Body of pancreas (tissue), 4 donors: ENCODE results near the gene RNF112.

Source experiments
- CTCF ChIP-seq, 7 experiments: fragments of 450-650 bp in 4 of 7; fragments of 200-600 bp in 3 of 7; sonication (generic) in 3 of 7; IDR thresholded peaks; one replicate each; pipeline ENCODE4 v1.5.1; 2016 to 2019; ENCODE audit warnings: antibody characterized with exemption in 7 of 7
- POLR2A ChIP-seq, 3 donors: fragments of 450-650 bp; IDR thresholded peaks; one replicate each; pipeline ENCODE4 v1.6.1; 2016; ENCODE audit warnings: antibody characterized with exemption in 3 of 3, mild to moderate bottlenecking in 2 of 3

DNA sequence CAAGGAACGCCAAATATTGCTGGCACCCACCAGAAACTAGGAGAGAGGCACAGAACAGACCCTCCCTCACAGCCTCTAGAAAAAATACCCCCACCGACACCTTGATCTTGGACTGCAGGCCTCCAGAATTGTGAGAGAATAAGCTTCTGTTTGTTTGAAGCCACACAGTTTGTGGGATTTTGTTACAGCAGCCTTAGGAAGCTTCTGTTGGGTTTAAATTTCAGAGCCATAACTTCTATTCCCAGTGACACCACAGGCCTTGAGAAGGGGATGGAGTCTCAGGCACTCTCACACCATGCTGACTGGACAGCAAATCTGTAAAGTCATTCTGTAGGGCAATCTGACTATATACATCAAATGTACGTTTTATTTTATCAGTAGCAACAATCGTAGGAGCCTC is 38.6 kb downstream of the RNF112 start:
- TF ChIP-seq CTCF (IDR thresholded peaks at IDR 0.05): no peak
- no peak for TF ChIP-seq POLR2A (IDR thresholded peaks at IDR 0.05)
